NCI-H1105 (cell line): ENCODE results near the gene CCDC190.
A peak's percentile ranks its signal among the peaks of the same experiment; 100 is the strongest.
"Not testable (repeated sequence)": the region's sequence is repeated elsewhere in the genome, so short reads cannot be mapped to it uniquely, and the experiment has no call there.

ENCODE experiments used
- DNase-seq: peaks from one replicate; lab custom pipeline; 2025; lab: John Stamatoyannopoulos, UW

Gene CCDC190

GRCh38 chr1:162861101-162861500 lies at the start of gene CCDC190:
Gene CCDC190 (minus strand): TSS chr1:162861175. CDS start chr1:162859646, 1,529 bp downstream.
- DNase-seq, result no peak

- no peak for DNase-seq
Measured at GRCh38 chr1:162910161-162910560, 49.2 kb upstream of the CCDC190 start.

- DNase-seq, result no peak
Measured at GRCh38 chr1:162908780-162909179, 47.8 kb upstream of the CCDC190 start.

GRCh38 chr1:162908236-162908635 lies 47.3 kb upstream of the CCDC190 start:
- no peak for DNase-seq

GRCh38 chr1:162906485-162906884 lies 45.5 kb upstream of the CCDC190 start:
- no peak for DNase-seq

- DNase-seq, result no peak
Measured at GRCh38 chr1:162905174-162906158, 44.5 kb upstream of the CCDC190 start.

- DNase-seq, result no peak
Measured at GRCh38 chr1:162904579-162904978, 43.6 kb upstream of the CCDC190 start.

GRCh38 chr1:162904023-162904422 lies 43.0 kb upstream of the CCDC190 start:
- no peak for DNase-seq

GRCh38 chr1:162903246-162903645 lies 42.3 kb upstream of the CCDC190 start:
- no peak for DNase-seq

GRCh38 chr1:162902416-162902815 lies 41.4 kb upstream of the CCDC190 start:
- DNase-seq, result no peak

- DNase-seq, result no peak
Measured at GRCh38 chr1:162901243-162901642, 40.3 kb upstream of the CCDC190 start.

- DNase-seq, result no peak
Measured at GRCh38 chr1:162899422-162900146, 38.6 kb upstream of the CCDC190 start.

- DNase-seq, result no peak
Measured at GRCh38 chr1:162893612-162893908, 32.6 kb upstream of the CCDC190 start.

- no peak for DNase-seq
Measured at GRCh38 chr1:162892906-162893611, 32.1 kb upstream of the CCDC190 start.

GRCh38 chr1:162889989-162890388 lies 29.0 kb upstream of the CCDC190 start:
- DNase-seq, result peak; percentile 85

- no peak for DNase-seq
Measured at GRCh38 chr1:162886705-162887104, 25.7 kb upstream of the CCDC190 start.

- no peak for DNase-seq
Measured at GRCh38 chr1:162885265-162885664, 24.3 kb upstream of the CCDC190 start.

- DNase-seq, result no peak
Measured at GRCh38 chr1:162884831-162885230, 23.9 kb upstream of the CCDC190 start.

- DNase-seq, result no peak
Measured at GRCh38 chr1:162882248-162882674, 21.3 kb upstream of the CCDC190 start.

- DNase-seq, result no peak
Measured at GRCh38 chr1:162881590-162881989, 20.6 kb upstream of the CCDC190 start.

- not testable (repeated sequence) for DNase-seq
Measured at GRCh38 chr1:162880617-162881016, 19.6 kb upstream of the CCDC190 start.

GRCh38 chr1:162878000-162878596 lies 17.1 kb upstream of the CCDC190 start:
- peak; percentile 41 for DNase-seq
